Neural progenitor cell (in vitro differentiated cells): ENCODE data around the gene UBE3C.

Source experiments
- EZH2 ChIP-seq: fragments of 200-600 bp; sonication (generic); IDR thresholded peaks from 2 replicates; pipeline ENCODE4 v1.6.1; 2017; ENCODE audit warnings: antibody characterized with exemption, mild to moderate bottlenecking, moderate library complexity
- EZH2phosphoT487 ChIP-seq: fragments of 200-600 bp; sonication (generic); IDR thresholded peaks from 2 replicates; pipeline ENCODE4 v1.6.1; 2017; ENCODE audit warnings: antibody characterized with exemption
- TF ChIP-seq, protein P1 (sequence below): fragments of 200-600 bp; sonication (generic); IDR thresholded peaks from 2 replicates; pipeline ENCODE4 v1.5.1; 2017; ENCODE audit warnings: antibody characterized with exemption, mild to moderate bottlenecking

DNA sequence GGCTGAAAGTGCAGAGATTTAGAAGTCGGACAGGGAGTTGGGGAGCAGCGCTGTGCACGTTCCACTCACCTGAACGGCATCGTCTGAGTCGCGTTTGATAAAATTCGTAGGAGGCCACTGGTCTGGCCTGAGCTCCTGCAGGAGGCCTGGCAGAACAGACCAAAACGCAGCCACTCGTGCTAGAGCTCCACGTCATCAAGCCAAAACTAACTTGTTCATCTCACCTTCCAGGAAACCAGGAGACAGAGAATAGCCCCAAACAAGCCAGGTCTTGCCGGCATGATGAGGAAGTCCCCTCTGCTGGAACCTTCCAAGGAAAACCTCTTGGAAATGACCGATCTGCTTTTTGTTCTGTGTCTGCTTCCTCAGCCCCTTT, 154.7 kb downstream of the UBE3C start:
- TF ChIP-seq EZH2 (no peak), EZH2phosphoT487 (no peak)
- TF ChIP-seq, protein P1, sequence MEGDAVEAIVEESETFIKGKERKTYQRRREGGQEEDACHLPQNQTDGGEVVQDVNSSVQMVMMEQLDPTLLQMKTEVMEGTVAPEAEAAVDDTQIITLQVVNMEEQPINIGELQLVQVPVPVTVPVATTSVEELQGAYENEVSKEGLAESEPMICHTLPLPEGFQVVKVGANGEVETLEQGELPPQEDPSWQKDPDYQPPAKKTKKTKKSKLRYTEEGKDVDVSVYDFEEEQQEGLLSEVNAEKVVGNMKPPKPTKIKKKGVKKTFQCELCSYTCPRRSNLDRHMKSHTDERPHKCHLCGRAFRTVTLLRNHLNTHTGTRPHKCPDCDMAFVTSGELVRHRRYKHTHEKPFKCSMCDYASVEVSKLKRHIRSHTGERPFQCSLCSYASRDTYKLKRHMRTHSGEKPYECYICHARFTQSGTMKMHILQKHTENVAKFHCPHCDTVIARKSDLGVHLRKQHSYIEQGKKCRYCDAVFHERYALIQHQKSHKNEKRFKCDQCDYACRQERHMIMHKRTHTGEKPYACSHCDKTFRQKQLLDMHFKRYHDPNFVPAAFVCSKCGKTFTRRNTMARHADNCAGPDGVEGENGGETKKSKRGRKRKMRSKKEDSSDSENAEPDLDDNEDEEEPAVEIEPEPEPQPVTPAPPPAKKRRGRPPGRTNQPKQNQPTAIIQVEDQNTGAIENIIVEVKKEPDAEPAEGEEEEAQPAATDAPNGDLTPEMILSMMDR, result no peak
